Sigmoid colon (tissue), 4 donors: ENCODE measurements around the gene RBFOX1.

ENCODE experiments used
- CTCF ChIP-seq, 4 experiments: fragments of 450-650 bp in 3 of 4; fragments of 200-600 bp in 1 of 4; IDR thresholded peaks; one replicate each; pipeline ENCODE4 v1.5.1; 2016 to 2019; ENCODE audit warnings: antibody characterized with exemption in 4 of 4, mild to moderate bottlenecking in 3 of 4, moderate library complexity in 2 of 4
- EP300 ChIP-seq, 4 donors: sonication (generic); formaldehyde crosslinking; IDR thresholded peaks; one replicate each; pipeline ENCODE4 v1.6.1; 2017; ENCODE audit warnings: antibody characterized with exemption in 4 of 4
- POLR2A ChIP-seq, 2 donors: fragments of 450-650 bp; IDR thresholded peaks; one replicate each; pipeline ENCODE4 v1.6.1; 2016; ENCODE audit warnings: antibody characterized with exemption in 2 of 2, mild to moderate bottlenecking in 2 of 2, moderate library complexity in 2 of 2
- POLR2AphosphoS5 ChIP-seq, 4 donors: sonication (generic); formaldehyde crosslinking; IDR thresholded peaks; one replicate each; pipeline ENCODE4 v1.6.1; 2017; ENCODE audit warnings: antibody characterized with exemption in 4 of 4

- TF ChIP-seq POLR2AphosphoS5 (IDR thresholded peaks at IDR 0.05), result no peak
- TF ChIP-seq CTCF (IDR thresholded peaks at IDR 0.05), result no peak
- no peak for TF ChIP-seq POLR2A (IDR thresholded peaks at IDR 0.05)
- no peak for TF ChIP-seq EP300 (IDR thresholded peaks at IDR 0.05)
Observed at GRCh38 chr16:7482596-7483290, 150.1 kb downstream of the RBFOX1 start.
